H1 (cell line): ENCODE results near the gene TLK1. TPM values are rescaled to one million over a fixed set of nuclear protein-coding genes. Genes with fewer than 3 reads are reported as not detected.

Source experiments
- CTCF ChIA-PET: fragments of 300-600 bp; sonication (Branson Sonifier 250); formaldehyde crosslinking; loops from one replicate; lab custom pipeline; 2021; ENCODE audit not compliant: partially characterized antibody; lab: Charles Lee
- POLR2A ChIA-PET: fragments of 300-600 bp; sonication (Branson Sonifier 250); formaldehyde crosslinking; loops from one replicate; lab custom pipeline; 2021; ENCODE audit warnings: inconsistent platforms; ENCODE audit not compliant: partially characterized antibody; lab: Charles Lee
- DNase-seq, 2 experiments: peaks; one replicate each; pipeline versions ENCODE4 v3.0.0 to v3.0.0-alpha.2; 2010 to 2022; ENCODE audit warnings: low spot score in 2 of 2, low read depth in 1 of 2, mixed read lengths in 1 of 2
- FAIRE-seq: peaks from 2 replicates; lab custom pipeline; 2011; peaks lifted over from hg19 to GRCh38; lab: Jason Lieb, UNC
- H2AFZ ChIP-seq: 2 replicates; pipeline ENCODE4 v1.8.1; 2012; ENCODE audit warnings: low read length, inconsistent platforms
- H2AK5ac ChIP-seq: 2 replicates; pipeline ENCODE4 v1.6.1; 2013; ENCODE audit warnings: low read depth, low read length
- H2BK120ac ChIP-seq: replicated peaks from 2 replicates; pipeline ENCODE3; 2013; ENCODE audit warnings: low read depth, low read length, inconsistent platforms
- H2BK12ac ChIP-seq: 2 replicates; pipeline ENCODE4 v1.6.1; 2013; ENCODE audit warnings: low read depth, low read length
- H2BK15ac ChIP-seq: 2 replicates; pipeline ENCODE4 v1.6.1; 2013; ENCODE audit warnings: low read length
- H2BK20ac ChIP-seq: 2 replicates; pipeline ENCODE4 v1.6.1; 2013; ENCODE audit warnings: low read length
- H2BK5ac ChIP-seq: 2 replicates; pipeline ENCODE4 v1.6.1; 2013; ENCODE audit warnings: low read depth, low read length
- H3K14ac ChIP-seq: 2 replicates; pipeline ENCODE4 v1.6.1; 2013; ENCODE audit warnings: inconsistent platforms; ENCODE audit not compliant: insufficient read length
- H3K18ac ChIP-seq: 2 replicates; pipeline ENCODE4 v1.6.1; 2013; ENCODE audit warnings: low read length; ENCODE audit errors: extremely low read depth
- H3K23ac ChIP-seq: 2 replicates; pipeline ENCODE4 v1.6.1; 2013; ENCODE audit warnings: inconsistent platforms; ENCODE audit not compliant: insufficient read length
- H3K23me2 ChIP-seq: 2 replicates; pipeline ENCODE4 v1.6.1; 2013; ENCODE audit warnings: low read depth, low read length
- H3K27ac ChIP-seq: 2 replicates; pipeline ENCODE4 v1.6.1; 2011; ENCODE audit warnings: low read depth, low read length, inconsistent platforms
- H3K27me3 ChIP-seq, 4 experiments: replicated peaks in 1 of 4; 1 replicate in 1 of 4; 2 replicates in 3 of 4; pipeline versions ENCODE4 v1.6.1 to v1.8.1; 2011 to 2013; ENCODE audit warnings: low read length in 3 of 4, mild to moderate bottlenecking in 3 of 4, inconsistent platforms in 2 of 4, mixed read lengths in 2 of 4, moderate library complexity in 1 of 4; ENCODE audit not compliant: control insufficient read depth in 3 of 4, insufficient read depth in 3 of 4; ENCODE audit errors: extremely low read depth in 1 of 4
- H3K36me3 ChIP-seq, 4 experiments: 2 replicates each; pipeline versions ENCODE4 v1.6.1 to v1.8.1; 2011 to 2013; ENCODE audit warnings: mild to moderate bottlenecking in 4 of 4, low read length in 3 of 4, moderate library complexity in 2 of 4, control low read depth in 1 of 4, inconsistent platforms in 1 of 4; ENCODE audit not compliant: insufficient read depth in 4 of 4, control insufficient read depth in 2 of 4
- H3K4ac ChIP-seq: replicated peaks from 2 replicates; pipeline ENCODE3; 2013; ENCODE audit warnings: low read length, low read depth, mixed read lengths, inconsistent platforms; ENCODE audit not compliant: insufficient read length
- H3K4me1 ChIP-seq, 4 experiments: replicated peaks in 1 of 4; 1 replicate in 1 of 4; 2 replicates in 3 of 4; pipeline versions ENCODE4 v1.6.1 to v1.8.1; 2011 to 2013; ENCODE audit warnings: low read length in 3 of 4, inconsistent platforms in 2 of 4, mixed read lengths in 1 of 4; ENCODE audit not compliant: insufficient read depth in 4 of 4, control insufficient read depth in 3 of 4
- H3K4me2 ChIP-seq, 2 experiments: 2 replicates each; pipeline versions ENCODE4 v1.6.1 to v1.8.1; 2011 to 2013; ENCODE audit warnings: low read depth in 2 of 2, low read length in 2 of 2, control low read depth in 1 of 2, inconsistent platforms in 1 of 2, mild to moderate bottlenecking in 1 of 2; ENCODE audit not compliant: insufficient read depth in 1 of 2
- H3K4me3 ChIP-seq, 4 experiments: fragments of 200-600, 300-600 bp in 1 of 4; sonication (generic), shearing (Covaris generic), sonication (Bioruptor Twin) in 1 of 4; 2 replicates each; pipeline versions ENCODE4 v1.5.1 to v1.8.1; 2011 to 2016; ENCODE audit warnings: low read length in 4 of 4, low read depth in 3 of 4, control low read depth in 2 of 4, inconsistent platforms in 2 of 4, mild to moderate bottlenecking in 2 of 4, mixed read lengths in 1 of 4, moderate library complexity in 1 of 4; ENCODE audit not compliant: insufficient read depth in 2 of 4; ENCODE audit errors: extremely low read depth in 1 of 4
- H3K56ac ChIP-seq: replicated peaks from 2 replicates; pipeline ENCODE3; 2013; ENCODE audit warnings: low read depth, mild to moderate bottlenecking, mixed read lengths, low read length, inconsistent platforms; ENCODE audit not compliant: insufficient read length
- H3K79me1 ChIP-seq: 2 replicates; pipeline ENCODE4 v1.6.1; 2013; ENCODE audit warnings: low read depth, low read length, control low read depth
- H3K79me2 ChIP-seq, 2 experiments: 2 replicates each; pipeline versions ENCODE4 v1.6.1 to v1.8.1; 2012 to 2013; ENCODE audit warnings: low read length in 2 of 2, mild to moderate bottlenecking in 2 of 2, inconsistent platforms in 1 of 2; ENCODE audit not compliant: insufficient read depth in 2 of 2, control insufficient read depth in 1 of 2
- H3K9ac ChIP-seq, 4 experiments: replicated peaks in 1 of 4; 1 replicate in 1 of 4; 2 replicates in 3 of 4; pipeline versions ENCODE4 v1.6.1 to v1.8.1; 2011 to 2013; ENCODE audit warnings: low read depth in 3 of 4, low read length in 3 of 4, control low read depth in 2 of 4, mild to moderate bottlenecking in 2 of 4, moderate library complexity in 2 of 4, inconsistent platforms in 1 of 4; ENCODE audit errors: extremely low read depth in 1 of 4
- H3K9me3 ChIP-seq, 2 experiments: 2 replicates each; pipeline versions ENCODE4 v1.6.1 to v1.8.1; 2012 to 2013; ENCODE audit warnings: mild to moderate bottlenecking in 2 of 2, moderate library complexity in 2 of 2, control low read depth in 1 of 2, inconsistent platforms in 1 of 2, low read depth in 1 of 2, low read length in 1 of 2, mixed read lengths in 1 of 2; ENCODE audit not compliant: insufficient read depth in 2 of 2
- H4K20me1 ChIP-seq, 2 experiments: replicated peaks in 1 of 2; 2 replicates each; pipeline versions ENCODE3 to v1.8.1; 2011 to 2013; ENCODE audit warnings: inconsistent platforms in 2 of 2, low read length in 2 of 2, mild to moderate bottlenecking in 1 of 2; ENCODE audit not compliant: insufficient read depth in 2 of 2, control insufficient read depth in 1 of 2
- H4K5ac ChIP-seq: 2 replicates; pipeline ENCODE4 v1.6.1; 2013; ENCODE audit warnings: low read length, low read depth, mixed read lengths, inconsistent platforms; ENCODE audit not compliant: insufficient read length
- H4K8ac ChIP-seq: 2 replicates; pipeline ENCODE4 v1.8.0; 2013; ENCODE audit warnings: mild to moderate bottlenecking, moderate library complexity, low read length, inconsistent platforms; ENCODE audit not compliant: insufficient read depth; ENCODE audit errors: extremely low read depth
- H4K91ac ChIP-seq: replicated peaks from 2 replicates; pipeline ENCODE3; 2013; ENCODE audit warnings: low read length, mixed read lengths, inconsistent platforms; ENCODE audit not compliant: insufficient read length
- BACH1 ChIP-seq: IDR thresholded peaks from 2 replicates; pipeline ENCODE4 v1.6.1; 2012; ENCODE audit warnings: low read length, improper control_type of control experiment
- CEBPB ChIP-seq: IDR thresholded peaks from 2 replicates; pipeline ENCODE4 v1.6.1; 2012; ENCODE audit warnings: low read depth, low read length
- CHD1 ChIP-seq: IDR thresholded peaks from 2 replicates; pipeline ENCODE4 v1.6.1; 2012; ENCODE audit warnings: low read depth, low read length, improper control_type of control experiment
- EGR1 ChIP-seq: IDR thresholded peaks from 2 replicates; pipeline ENCODE4 v1.6.1; 2011; ENCODE audit warnings: low read depth, low read length, borderline replicate concordance
- HDAC6 ChIP-seq: IDR thresholded peaks from one replicate; pipeline ENCODE4 v1.7.1; 2012; ENCODE audit warnings: low read depth, mild to moderate bottlenecking, inconsistent platforms, low read length, moderate library complexity
- MAFK ChIP-seq: IDR thresholded peaks from 2 replicates; pipeline ENCODE4 v1.6.1; 2012; ENCODE audit warnings: low read depth, mild to moderate bottlenecking, improper control_type of control experiment, low read length
- SIX5 ChIP-seq: IDR thresholded peaks from 2 replicates; pipeline ENCODE4 v1.6.1; 2011; ENCODE audit warnings: mild to moderate bottlenecking, low read depth, low read length
- SP1 ChIP-seq: IDR thresholded peaks from 2 replicates; pipeline ENCODE4 v1.6.1; 2011; ENCODE audit warnings: low read depth, low read length
- TAF1 ChIP-seq: IDR thresholded peaks from 2 replicates; pipeline ENCODE4 v1.6.1; 2011; ENCODE audit warnings: mild to moderate bottlenecking, low read depth, low read length
- TBP ChIP-seq: IDR thresholded peaks from 2 replicates; pipeline ENCODE4 v1.6.1; 2011; ENCODE audit warnings: low read depth, low read length, improper control_type of control experiment
- TEAD4 ChIP-seq: IDR thresholded peaks from 2 replicates; pipeline ENCODE4 v1.6.1; 2012; ENCODE audit warnings: low read depth, low read length, inconsistent platforms, mixed read lengths
- polyA plus RNA-seq, 7 experiments: library from polyadenylated mRNA; depleted of rRNA in 3 of 7; stranded (reverse) in 5 of 7; unstranded in 2 of 7; fragments of >200 nt in 5 of 7; fragments of 200-250 nt in 2 of 7; gene quantifications; 1 replicate in 5 of 7; 2 replicates in 1 of 7; 4 replicates in 1 of 7; pipeline versions ENCODE4 v1.2.1 to v1.2.3, GENCODE V29; 2011 to 2013; ENCODE audit warnings: missing spikeins in 2 of 7, mixed read lengths in 2 of 7
- total RNA-seq: library from RNA; stranded (reverse); fragmentation: NEBNext Ultra II Directional; extraction: Animal tissue kit (Norgen Biotek cat#: 25700); gene quantifications from 2 replicates; pipeline ENCODE4 v1.2.1, GENCODE V29; 2021
- TF ChIP-seq, protein P1 (sequence below): IDR thresholded peaks from 2 replicates; pipeline ENCODE4 v1.6.1; 2011; ENCODE audit warnings: low read depth, mild to moderate bottlenecking, low read length; ENCODE audit not compliant: insufficient read depth
- TF ChIP-seq, protein P2 (sequence below): IDR thresholded peaks from 2 replicates; pipeline ENCODE4 v1.6.1; 2012; ENCODE audit warnings: inconsistent platforms
- TF ChIP-seq, protein P3 (sequence below): IDR thresholded peaks from 2 replicates; pipeline ENCODE4 v1.6.1; 2011; ENCODE audit warnings: low read length, improper control_type of control experiment

The TLK1 gene
- total and polyA plus RNA-seq, 2 of the 8 experiments (the other 6 are each of a cell fraction or from before 2014, with no cell fraction given) = 11.2 to 102 TPM

DNA sequence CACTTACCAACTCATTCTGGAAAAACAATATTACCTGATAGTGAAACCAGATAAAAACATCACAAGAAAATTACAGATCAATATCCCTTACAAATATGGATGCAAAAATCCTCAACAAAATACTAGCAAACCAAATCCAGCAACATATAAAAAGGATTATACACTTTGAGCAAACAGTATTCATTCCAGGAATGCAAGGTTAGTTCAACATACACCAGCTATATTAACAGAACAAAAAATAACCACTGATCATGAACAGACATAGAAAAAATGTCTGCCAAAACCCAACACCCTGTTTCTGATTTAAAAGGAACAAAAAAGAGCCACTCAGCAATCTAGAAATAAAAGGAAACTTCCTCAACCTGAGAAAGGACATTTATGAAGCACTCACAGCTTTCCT is 62.1 kb downstream of the TLK1 start:
- Histone ChIP-seq H3K27me3 (no peaks in the 10 kb centered on the region), H3K79me1 (no peaks in the 10 kb centered on the region; the same call in 1 of the 2 replicates), H2BK20ac (no peak overlapping the region), H4K8ac (no peak overlapping the region), H3K23me2 (no peaks in the 10 kb centered on the region), H2BK15ac (no peak overlapping the region), H3K79me2 (peaks cover 8 to 99% of the 10 kb centered on the region in 2 experiments), H2AK5ac (no peak overlapping the region), H3K9me3 (no peaks in the 10 kb centered on the region), H3K9ac (no peak overlapping the region), H4K5ac (no peak overlapping the region), H2BK5ac (no peak overlapping the region), H3K14ac (no peak overlapping the region), H3K18ac (no peak overlapping the region), H3K4me1 (peaks cover 0 to 2% (median 1%) of the 10 kb centered on the region in 4 experiments; a peak in 3 of 7 replicates), H3K27ac (no peak overlapping the region), H4K20me1 (peaks cover 0 to 2% of the 10 kb centered on the region in 2 experiments), H3K23ac (no peak overlapping the region), H3K36me3 (no peaks in the 10 kb centered on the region), H2BK12ac (no peak overlapping the region), H3K4me2 (no peak overlapping the region), H3K56ac (no peak overlapping the region), H2BK120ac (no peak overlapping the region), H3K4me3 (no peak overlapping the region), H2AFZ (no peak overlapping the region), H3K4ac (no peak overlapping the region), H4K91ac (no peak overlapping the region)
- FAIRE-seq (no peak), DNase-seq (no peak)
- TF ChIP-seq SIX5 = no peak
- no peak for TF ChIP-seq CEBPB
- no peak for TF ChIP-seq SP1
- no peak for TF ChIP-seq TBP
- TF ChIP-seq, protein P1, sequence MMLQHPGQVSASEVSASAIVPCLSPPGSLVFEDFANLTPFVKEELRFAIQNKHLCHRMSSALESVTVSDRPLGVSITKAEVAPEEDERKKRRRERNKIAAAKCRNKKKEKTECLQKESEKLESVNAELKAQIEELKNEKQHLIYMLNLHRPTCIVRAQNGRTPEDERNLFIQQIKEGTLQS = no peak
- TF ChIP-seq, protein P2, sequence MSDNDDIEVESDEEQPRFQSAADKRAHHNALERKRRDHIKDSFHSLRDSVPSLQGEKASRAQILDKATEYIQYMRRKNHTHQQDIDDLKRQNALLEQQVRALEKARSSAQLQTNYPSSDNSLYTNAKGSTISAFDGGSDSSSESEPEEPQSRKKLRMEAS = no peak
- TF ChIP-seq, protein P3, sequence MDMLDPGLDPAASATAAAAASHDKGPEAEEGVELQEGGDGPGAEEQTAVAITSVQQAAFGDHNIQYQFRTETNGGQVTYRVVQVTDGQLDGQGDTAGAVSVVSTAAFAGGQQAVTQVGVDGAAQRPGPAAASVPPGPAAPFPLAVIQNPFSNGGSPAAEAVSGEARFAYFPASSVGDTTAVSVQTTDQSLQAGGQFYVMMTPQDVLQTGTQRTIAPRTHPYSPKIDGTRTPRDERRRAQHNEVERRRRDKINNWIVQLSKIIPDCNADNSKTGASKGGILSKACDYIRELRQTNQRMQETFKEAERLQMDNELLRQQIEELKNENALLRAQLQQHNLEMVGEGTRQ = no peak
- no peak for TF ChIP-seq TAF1
- TF ChIP-seq EGR1 = no peak
- TF ChIP-seq CHD1 = no peak
- no peak for TF ChIP-seq MAFK
- no peak for TF ChIP-seq HDAC6
- TF ChIP-seq TEAD4 = no peak
- no peak for TF ChIP-seq BACH1
- ChIA-PET POLR2A (no interaction called here), CTCF (interaction anchor here (1.2 kb wide), 1 partner anchor 12 kb away, joined by 4 read pairs; no protein-coding TSS in a partner anchor)
